Measurements from ENCODE around the gene CD40. TPM values are rescaled to one million over a fixed set of nuclear protein-coding genes. Genes with fewer than 3 reads are reported as not detected.

The CD40 gene
- total and polyA plus RNA-seq, 2 of the 8 experiments (the other 6 are each of a cell fraction or from before 2014, with no cell fraction given): 14.5 to 18.8 TPM

GRCh38 chr20:46117704-46118467 lies at the start of gene CD40 (continued):
- TF ChIP-seq CTBP2 (IDR thresholded peaks at IDR 0.05; ENCODE audit: borderline replicate concordance, insufficient read depth, insufficient read length, low read length) (no peak), TCF12 (IDR thresholded peaks at IDR 0.05; ENCODE audit: low read depth, low read length) (no peak), BCL11A (IDR thresholded peaks at IDR 0.05; ENCODE audit: low read depth in 2 of 2, low read length in 2 of 2) (no peak), SIRT6 (IDR thresholded peaks at IDR 0.05; ENCODE audit: low read length) (no peak), ATF3 (IDR thresholded peaks at IDR 0.05; ENCODE audit: insufficient read depth, low read depth, low read length) (no peak), EP300 (IDR thresholded peaks at IDR 0.05; ENCODE audit: borderline replicate concordance in 1 of 2, low read depth in 2 of 2, low read length in 2 of 2) (no peak), KDM4A (IDR thresholded peaks at IDR 0.05; ENCODE audit: low read depth, low read length, severe bottlenecking) (peak; percentile 81), SRF (IDR thresholded peaks at IDR 0.05; ENCODE audit: low read depth, low read length) (no peak), SAP30 (IDR thresholded peaks at IDR 0.05; ENCODE audit: insufficient read depth, insufficient replicate concordance, low read length) (peak; percentile 48), POLR2A (IDR thresholded peaks at IDR 0.05; ENCODE audit: control extremely low read depth in 1 of 2, low read depth in 2 of 2, low read length in 2 of 2) (peak in 1 of 2 experiments; percentile 78; a peak in 2 of 3 replicates), USF2 (IDR thresholded peaks at IDR 0.05; ENCODE audit: low read length) (no peak), MAX (IDR thresholded peaks at IDR 0.05) (peak; percentile 47)

All from H1 (cell line).